Activated CD8-positive, alpha-beta T cell treated with anti-CD3 and anti-CD28 coated beads, Interleukin-2, amount 10 ng/mL, durations not matched to agents 7 days and 5 days (primary cell): ENCODE data around the gene KDM4C. TPM values are rescaled to one million over a fixed set of nuclear protein-coding genes. Genes with fewer than 3 reads are reported as not detected.
"Not testable (repeated sequence)": the region's sequence is repeated elsewhere in the genome, so short reads cannot be mapped to it uniquely, and the experiment has no call there.

Source experiments
- ATAC-seq: fragments of 150-1000 bp; cut with Tn5 transposase; one replicate; pipeline ENCODE4 v1.10.0; 2021; ENCODE audit warnings: moderate library complexity
- CTCF ChIA-PET: fragments of 350-600 bp; sonication (Branson Sonifier 250); formaldehyde crosslinking; loops from one replicate; lab custom pipeline; 2021; ENCODE audit warnings: antibody characterized with exemption; lab: Charles Lee
- POLR2A ChIA-PET: fragments of 350-600 bp; sonication (Branson Sonifier 250); formaldehyde crosslinking; loops from one replicate; lab custom pipeline; 2021; ENCODE audit warnings: antibody characterized with exemption; lab: Charles Lee
- DNase-seq: peaks from one replicate; pipeline ENCODE4 v3.0.0-alpha.2; 2020
- H3K27ac Mint-ChIP-seq: one replicate; pipeline ENCODE4 v1.8.0; 2021; ENCODE audit warnings: mild to moderate bottlenecking, mixed read lengths
- H3K27me3 Mint-ChIP-seq: one replicate; pipeline ENCODE4 v1.8.0; 2021; ENCODE audit warnings: low read depth, mixed read lengths
- H3K36me3 Mint-ChIP-seq: one replicate; pipeline ENCODE4 v1.8.0; 2021; ENCODE audit warnings: low read depth, mixed read lengths
- H3K4me1 Mint-ChIP-seq: one replicate; pipeline ENCODE4 v1.8.0; 2021; ENCODE audit warnings: low read depth, mixed read lengths
- H3K4me3 Mint-ChIP-seq: one replicate; pipeline ENCODE4 v1.8.0; 2021; ENCODE audit warnings: mild to moderate bottlenecking, mixed read lengths
- H3K9me3 Mint-ChIP-seq: one replicate; pipeline ENCODE4 v1.8.0; 2022; ENCODE audit warnings: mixed read lengths; ENCODE audit not compliant: insufficient read depth
- total RNA-seq, 2 experiments: library from RNA; stranded (reverse); gene quantifications; one replicate each; pipeline ENCODE4 v1.2.3, GENCODE V29; 2021

The KDM4C gene
- total RNA-seq, 2 experiments from 2014 or later = 52.9 to 53.4 TPM

GRCh38 chr9:7183139-7183538, 425.4 kb downstream of the KDM4C start:
- ATAC-seq, H3K27ac Mint-ChIP-seq, POLR2A ChIA-PET, H3K4me1 Mint-ChIP-seq, H3K9me3 Mint-ChIP-seq, H3K4me3 Mint-ChIP-seq, DNase-seq, CTCF ChIA-PET, H3K27me3 Mint-ChIP-seq: not testable (repeated sequence)
- peaks cover 18% of the 10 kb centered on the region for H3K36me3 Mint-ChIP-seq

- CTCF ChIA-PET = interaction anchor here (0.9 to 2.2 kb wide), 6 partner anchors 9 to 358 kb away, joined by 3 to 7 read pairs (median 4); no protein-coding TSS in a partner anchor
- Mint-ChIP-seq H3K4me3 (no peak overlapping the region), H3K36me3 (peaks cover 12% of the 10 kb centered on the region), H3K27ac (no peak overlapping the region), H3K27me3 (no peaks in the 10 kb centered on the region), H3K4me1 (no peaks in the 10 kb centered on the region), H3K9me3 (peaks cover 11% of the 10 kb centered on the region)
- POLR2A ChIA-PET = no interaction called here
- no peak for ATAC-seq
- DNase-seq = no peak
Observed at GRCh38 chr9:7185612-7186011, 427.8 kb downstream of the KDM4C start.

DNA sequence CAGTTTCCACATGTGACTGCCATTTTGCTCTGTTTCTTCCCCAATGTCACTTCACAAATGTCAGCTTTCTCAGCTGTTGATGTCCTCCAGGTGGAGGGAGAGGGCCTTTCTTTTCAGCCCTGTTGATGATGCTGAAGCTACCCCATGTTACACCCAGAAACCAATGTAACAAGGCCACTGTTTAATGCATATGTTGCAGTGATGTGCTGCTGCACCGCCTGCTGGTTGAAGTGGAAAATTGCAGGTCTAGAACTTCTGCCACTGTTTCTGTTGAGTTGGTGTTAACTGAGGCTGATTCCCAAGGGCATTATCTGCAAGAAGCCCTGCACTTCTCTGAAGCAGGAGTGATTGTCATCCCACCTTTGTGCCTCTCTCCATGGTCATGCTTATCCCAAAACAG, 428.4 kb downstream of the KDM4C start:
- POLR2A ChIA-PET = no interaction called here
- H3K9me3 Mint-ChIP-seq = peaks cover 13% of the 10 kb centered on the region
- H3K36me3 Mint-ChIP-seq = peaks cover 12% of the 10 kb centered on the region
- H3K4me3 Mint-ChIP-seq = no peak overlapping the region
- no peak overlapping the region for H3K27ac Mint-ChIP-seq
- no peak for DNase-seq
- H3K4me1 Mint-ChIP-seq = no peaks in the 10 kb centered on the region
- no peaks in the 10 kb centered on the region for H3K27me3 Mint-ChIP-seq
- CTCF ChIA-PET = interaction anchor here (1.1 to 2.2 kb wide), 5 partner anchors 10 to 359 kb away, joined by 3 to 7 read pairs (median 6); no protein-coding TSS in a partner anchor
- no peak for ATAC-seq

- Mint-ChIP-seq H3K27me3 (peaks cover 3% of the 10 kb centered on the region), H3K27ac (no peak overlapping the region), H3K4me3 (no peak overlapping the region), H3K9me3 (peaks cover 10% of the 10 kb centered on the region), H3K36me3 (peaks cover 2% of the 10 kb centered on the region), H3K4me1 (no peaks in the 10 kb centered on the region)
- ChIA-PET POLR2A (no interaction called here), CTCF (no interaction called here)
- ATAC-seq = no peak
- no peak for DNase-seq
Observed at GRCh38 chr9:7192266-7192665, 434.5 kb downstream of the KDM4C start.

- no peak for ATAC-seq
- peaks cover 3% of the 10 kb centered on the region for H3K27me3 Mint-ChIP-seq
Observed at GRCh38 chr9:7195526-7195925, 437.8 kb downstream of the KDM4C start.

GRCh38 chr9:7196467-7196866, 438.7 kb downstream of the KDM4C start:
- CTCF ChIA-PET = interaction anchor here (1.0 kb wide), 1 partner anchor 143 kb away, joined by 3 read pairs; no protein-coding TSS in a partner anchor
- Mint-ChIP-seq H3K4me1 (no peaks in the 10 kb centered on the region), H3K4me3 (no peak overlapping the region), H3K27ac (no peak overlapping the region), H3K36me3 (no peaks in the 10 kb centered on the region), H3K27me3 (peaks cover 5% of the 10 kb centered on the region), H3K9me3 (no peaks in the 10 kb centered on the region)
- DNase-seq (no peak), ATAC-seq (no peak)
- POLR2A ChIA-PET = no interaction called here

More at GRCh38 chr9:7195526-7195925, 437.8 kb downstream of the KDM4C start:
- Mint-ChIP-seq H3K9me3 (peaks cover 3% of the 10 kb centered on the region), H3K4me1 (no peaks in the 10 kb centered on the region), H3K36me3 (no peaks in the 10 kb centered on the region), H3K4me3 (no peak overlapping the region), H3K27ac (no peak overlapping the region)
- ChIA-PET CTCF (interaction anchor here (1.0 kb wide), 1 partner anchor 142 kb away, joined by 3 read pairs; no protein-coding TSS in a partner anchor), POLR2A (no interaction called here)
- no peak for DNase-seq

GRCh38 chr9:7201196-7201595, 443.4 kb downstream of the KDM4C start:
- H3K9me3 Mint-ChIP-seq = no peaks in the 10 kb centered on the region
- H3K36me3 Mint-ChIP-seq = no peaks in the 10 kb centered on the region
- H3K27me3 Mint-ChIP-seq = peaks cover 8% of the 10 kb centered on the region
- no peak overlapping the region for H3K4me3 Mint-ChIP-seq
- POLR2A ChIA-PET = no interaction called here
- CTCF ChIA-PET = no interaction called here
- DNase-seq = no peak
- no peak overlapping the region for H3K27ac Mint-ChIP-seq
- no peak for ATAC-seq
- no peaks in the 10 kb centered on the region for H3K4me1 Mint-ChIP-seq

GRCh38 chr9:7205806-7206205, 448.0 kb downstream of the KDM4C start:
- DNase-seq = no peak
- peaks cover 20% of the 10 kb centered on the region for H3K27me3 Mint-ChIP-seq
- CTCF ChIA-PET = interaction anchor here (0.9 kb wide), 1 partner anchor 378 kb away, joined by 3 read pairs; no protein-coding TSS in a partner anchor
- H3K4me1 Mint-ChIP-seq = no peaks in the 10 kb centered on the region
- POLR2A ChIA-PET = no interaction called here
- H3K9me3 Mint-ChIP-seq = no peaks in the 10 kb centered on the region
- no peaks in the 10 kb centered on the region for H3K36me3 Mint-ChIP-seq
- ATAC-seq = no peak
- H3K4me3 Mint-ChIP-seq = no peak overlapping the region
- H3K27ac Mint-ChIP-seq = no peak overlapping the region

GRCh38 chr9:7206221-7206758, 448.5 kb downstream of the KDM4C start:
- Mint-ChIP-seq H3K9me3 (no peaks in the 10 kb centered on the region), H3K27ac (no peak overlapping the region), H3K4me1 (no peaks in the 10 kb centered on the region), H3K4me3 (no peak overlapping the region), H3K36me3 (no peaks in the 10 kb centered on the region), H3K27me3 (peaks cover 19% of the 10 kb centered on the region)
- ChIA-PET POLR2A (no interaction called here), CTCF (interaction anchor here (0.9 kb wide), 1 partner anchor 379 kb away, joined by 3 read pairs; no protein-coding TSS in a partner anchor)
- ATAC-seq = no peak
- DNase-seq = no peak

DNA sequence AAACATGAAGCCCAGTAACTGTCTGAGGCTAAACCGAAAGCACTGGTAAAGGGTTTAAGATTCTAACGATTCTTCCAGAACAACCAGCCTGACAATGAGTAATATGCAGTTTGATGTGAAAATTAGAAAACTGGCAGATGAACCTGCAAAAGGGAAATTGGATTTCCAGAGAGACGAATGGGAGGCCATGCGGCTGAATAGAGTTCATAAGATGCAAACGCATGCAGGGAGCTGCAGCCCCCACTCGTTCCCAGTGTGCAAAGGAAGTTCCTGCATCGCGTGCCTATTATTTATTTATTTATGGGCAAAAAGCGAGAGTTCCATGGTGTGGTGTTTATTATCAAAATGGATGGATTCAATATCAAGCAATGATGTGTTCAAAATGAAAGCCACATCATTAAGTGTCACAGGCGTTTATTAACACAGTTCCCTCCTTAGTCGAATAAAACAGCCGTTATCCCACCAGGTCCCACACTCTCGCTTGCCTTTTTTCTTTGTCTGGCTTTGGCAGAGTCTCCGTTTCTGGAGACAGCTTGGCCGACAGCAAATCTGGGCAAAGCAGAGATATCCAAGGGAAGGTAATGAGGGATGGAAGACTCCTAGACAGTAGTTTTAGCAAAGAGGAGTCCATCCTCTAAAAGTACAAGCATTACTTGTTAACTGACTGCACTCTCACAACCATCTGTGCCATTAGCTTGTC, 451.4 kb downstream of the KDM4C start:
- POLR2A ChIA-PET = no interaction called here
- H3K9me3 Mint-ChIP-seq = no peaks in the 10 kb centered on the region
- H3K4me1 Mint-ChIP-seq = no peaks in the 10 kb centered on the region
- no peak overlapping the region for H3K4me3 Mint-ChIP-seq
- ATAC-seq (no peak), DNase-seq (no peak)
- H3K36me3 Mint-ChIP-seq = no peaks in the 10 kb centered on the region
- no peak overlapping the region for H3K27ac Mint-ChIP-seq
- peaks cover 38% of the 10 kb centered on the region for H3K27me3 Mint-ChIP-seq
- CTCF ChIA-PET = no interaction called here

GRCh38 chr9:7209990-7210389, 452.2 kb downstream of the KDM4C start:
- CTCF ChIA-PET = no interaction called here
- H3K36me3 Mint-ChIP-seq = no peaks in the 10 kb centered on the region

GRCh38 chr9:7210854-7211637, 453.3 kb downstream of the KDM4C start:
- Mint-ChIP-seq H3K4me1 (peaks cover 3% of the 10 kb centered on the region), H3K36me3 (peaks cover under 1% of the 10 kb centered on the region), H3K4me3 (no peak overlapping the region), H3K27ac (no peak overlapping the region), H3K9me3 (no peaks in the 10 kb centered on the region), H3K27me3 (peaks cover 48% of the 10 kb centered on the region)
- DNase-seq (no peak), ATAC-seq (no peak)
- ChIA-PET POLR2A (no interaction called here), CTCF (no interaction called here)

More at GRCh38 chr9:7209990-7210389, 452.2 kb downstream of the KDM4C start:
- Mint-ChIP-seq H3K4me3 (no peak overlapping the region), H3K27me3 (peaks cover 44% of the 10 kb centered on the region), H3K9me3 (no peaks in the 10 kb centered on the region), H3K4me1 (no peaks in the 10 kb centered on the region), H3K27ac (no peak overlapping the region)
- DNase-seq (no peak), ATAC-seq (no peak)
- POLR2A ChIA-PET = no interaction called here
